ENCODE results near the gene PDE4A. TPM values are rescaled to one million over a fixed set of nuclear protein-coding genes. Genes with fewer than 3 reads are reported as not detected.
A peak's percentile ranks its signal among the peaks of the same experiment; 100 is the strongest.

The PDE4A gene
- total and polyA plus RNA-seq, 10 of the 15 experiments (the other 5 are each of a cell fraction or from before 2014, with no cell fraction given): 0.24 to 13.3 (median 4.9) TPM

DNA sequence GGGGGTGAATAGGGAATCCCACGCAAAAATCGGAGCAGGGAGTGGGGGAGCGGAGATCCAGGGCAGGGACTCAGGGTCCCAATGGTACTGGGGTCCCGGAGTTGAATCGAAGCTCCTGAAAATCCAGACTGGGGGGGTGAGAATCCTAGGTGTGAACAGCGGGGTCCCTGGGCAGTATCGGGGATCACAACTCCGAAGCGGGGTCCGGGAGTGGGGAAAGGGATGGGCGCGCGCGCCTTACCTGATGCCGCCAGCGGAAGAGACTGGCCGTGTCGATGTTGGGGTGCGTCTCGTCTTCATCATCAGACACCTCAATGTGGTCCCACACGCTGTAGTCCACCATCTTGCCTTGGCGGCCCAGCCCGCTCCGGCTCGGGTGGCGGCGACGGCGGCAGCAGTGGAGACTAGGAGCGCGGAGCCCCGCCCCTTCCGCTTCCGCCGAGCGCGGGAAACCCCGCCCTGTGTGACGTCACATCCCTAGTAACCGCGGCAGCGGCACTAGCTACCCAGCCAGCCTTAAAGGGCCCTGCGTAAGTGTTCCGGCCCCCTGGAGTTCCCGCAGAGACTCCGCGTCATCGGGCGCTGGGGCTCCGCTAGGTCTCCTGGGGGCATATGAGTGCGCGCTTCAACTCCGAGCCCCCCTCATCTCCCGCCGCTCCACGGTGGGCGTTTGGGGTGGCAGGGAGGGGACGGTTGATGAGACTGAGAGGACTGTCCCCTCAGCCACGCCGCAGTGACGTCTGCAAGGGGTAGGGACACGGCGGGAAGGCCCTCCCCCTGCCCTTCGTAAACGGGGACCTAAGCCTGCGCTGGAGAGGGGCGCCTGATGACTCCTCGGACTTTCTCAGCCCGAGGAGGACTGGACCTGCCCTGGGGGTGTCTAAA lies 17.0 kb upstream of the PDE4A start, which contains the start of gene CDC37 (continued):
- TF ChIP-seq SMAD5 (IDR thresholded peaks at IDR 0.05; ENCODE audit: low read depth): peak; percentile 82; the same call in 1 of the 2 replicates
- no peak for TF ChIP-seq FOS (IDR thresholded peaks at IDR 0.05; ENCODE audit: borderline replicate concordance, extremely low read depth, insufficient read length)
- no peak for TF ChIP-seq NFYA (IDR thresholded peaks at IDR 0.05; ENCODE audit: borderline replicate concordance, low read depth, low read length)
- TF ChIP-seq ZBTB33 (IDR thresholded peaks at IDR 0.05): no peak
- TF ChIP-seq ZNF274 (IDR thresholded peaks at IDR 0.05; ENCODE audit: insufficient read depth, insufficient read length): no peak
- TF ChIP-seq RAD51 (IDR thresholded peaks at IDR 0.05): no peak
- no peak for TF ChIP-seq MEF2B (IDR thresholded peaks at IDR 0.05; ENCODE audit: partially characterized antibody, poor library complexity, severe bottlenecking)
- TF ChIP-seq HSF1 (IDR thresholded peaks at IDR 0.05; ENCODE audit: low read depth, low read length): no peak
- no peak for TF ChIP-seq HDGF (IDR thresholded peaks at IDR 0.05)
- TF ChIP-seq REST (IDR thresholded peaks at IDR 0.05; ENCODE audit: low read depth, low read length): no peak
- no peak for TF ChIP-seq KLF5 (IDR thresholded peaks at IDR 0.05; ENCODE audit: partially characterized antibody)
- TF ChIP-seq KDM1A (IDR thresholded peaks at IDR 0.05; ENCODE audit: borderline replicate concordance): no peak
- no peak for TF ChIP-seq ZNF217 (IDR thresholded peaks at IDR 0.05)
- no peak for TF ChIP-seq SKIL (IDR thresholded peaks at IDR 0.05; ENCODE audit: low read depth, poor library complexity, severe bottlenecking)
- peak; percentile 97 for TF ChIP-seq NKRF (conservative IDR thresholded peaks at IDR 0.05)
- TF ChIP-seq, protein P1, sequence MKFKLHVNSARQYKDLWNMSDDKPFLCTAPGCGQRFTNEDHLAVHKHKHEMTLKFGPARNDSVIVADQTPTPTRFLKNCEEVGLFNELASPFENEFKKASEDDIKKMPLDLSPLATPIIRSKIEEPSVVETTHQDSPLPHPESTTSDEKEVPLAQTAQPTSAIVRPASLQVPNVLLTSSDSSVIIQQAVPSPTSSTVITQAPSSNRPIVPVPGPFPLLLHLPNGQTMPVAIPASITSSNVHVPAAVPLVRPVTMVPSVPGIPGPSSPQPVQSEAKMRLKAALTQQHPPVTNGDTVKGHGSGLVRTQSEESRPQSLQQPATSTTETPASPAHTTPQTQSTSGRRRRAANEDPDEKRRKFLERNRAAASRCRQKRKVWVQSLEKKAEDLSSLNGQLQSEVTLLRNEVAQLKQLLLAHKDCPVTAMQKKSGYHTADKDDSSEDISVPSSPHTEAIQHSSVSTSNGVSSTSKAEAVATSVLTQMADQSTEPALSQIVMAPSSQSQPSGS (IDR thresholded peaks at IDR 0.05; ENCODE audit: low read length): no peak

All from GM12878 (cell line).